A204.1 (cell line): ENCODE data around the gene EMC6.

Source experiments
- FAIRE-seq: peaks from 2 replicates; lab custom pipeline; 2012; peaks lifted over from hg19 to GRCh38; lab: Jason Lieb, UNC

The EMC6 gene

DNA sequence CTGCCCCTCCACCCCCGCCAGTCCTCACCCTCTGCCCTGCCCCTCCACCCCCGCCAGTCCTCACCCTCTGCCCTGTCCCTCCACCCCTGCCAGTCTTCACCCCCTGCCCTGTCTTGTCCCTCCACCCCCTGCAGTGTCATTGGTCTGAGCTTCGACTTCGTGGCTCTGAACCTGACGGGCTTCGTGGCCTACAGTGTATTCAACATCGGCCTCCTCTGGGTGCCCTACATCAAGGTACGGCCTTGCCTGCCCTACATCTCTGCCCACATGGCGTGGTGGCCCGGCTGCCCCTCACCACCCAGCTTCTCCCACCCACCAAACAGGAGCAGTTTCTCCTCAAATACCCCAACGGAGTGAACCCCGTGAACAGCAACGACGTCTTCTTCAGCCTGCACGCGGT lies 12.3 kb upstream of the EMC6 start:
- no peak for FAIRE-seq

GRCh38 chr17:3656755-3657587 lies 11.6 kb upstream of the EMC6 start:
- FAIRE-seq, result no peak

GRCh38 chr17:3657588-3657869 lies 11.1 kb upstream of the EMC6 start:
- no peak for FAIRE-seq

GRCh38 chr17:3657874-3658783 lies 10.5 kb upstream of the EMC6 start:
- FAIRE-seq, result no peak

DNA sequence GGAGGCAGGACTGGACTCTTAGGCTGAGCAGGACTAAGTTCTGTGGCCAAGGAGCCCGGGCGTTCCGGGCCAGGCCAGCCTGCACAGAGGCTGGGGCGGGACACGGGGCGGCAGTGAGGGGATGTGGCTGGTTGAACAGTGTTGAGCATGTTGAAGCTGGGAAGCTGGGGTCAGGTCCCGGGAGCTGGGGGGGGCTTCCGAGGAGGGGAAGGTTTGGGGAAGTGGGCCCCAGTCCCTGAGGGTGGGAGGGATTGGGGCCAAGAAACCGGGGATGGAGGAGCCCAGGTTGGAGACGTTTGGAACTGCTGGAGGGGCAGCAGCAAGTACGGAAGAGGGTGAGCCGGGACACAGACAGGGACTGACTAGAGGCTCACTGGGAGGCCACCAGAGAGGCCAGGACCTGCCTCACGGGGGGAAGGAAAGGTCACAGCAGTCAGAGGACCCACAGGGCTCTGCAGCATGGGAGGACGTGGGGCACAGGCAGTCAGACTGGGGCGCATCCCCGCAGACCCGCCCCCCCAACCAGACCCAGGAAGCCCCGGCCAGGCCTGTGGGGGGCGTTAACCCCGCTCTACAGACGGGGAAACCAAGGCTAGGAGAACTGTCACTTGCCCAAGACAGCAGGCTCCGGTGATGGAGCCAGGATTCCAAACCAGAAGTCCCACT lies 9.7 kb upstream of the EMC6 start:
- FAIRE-seq, result no peak

- FAIRE-seq, result no peak
Measured at GRCh38 chr17:3659541-3660111, 9.0 kb upstream of the EMC6 start.

DNA sequence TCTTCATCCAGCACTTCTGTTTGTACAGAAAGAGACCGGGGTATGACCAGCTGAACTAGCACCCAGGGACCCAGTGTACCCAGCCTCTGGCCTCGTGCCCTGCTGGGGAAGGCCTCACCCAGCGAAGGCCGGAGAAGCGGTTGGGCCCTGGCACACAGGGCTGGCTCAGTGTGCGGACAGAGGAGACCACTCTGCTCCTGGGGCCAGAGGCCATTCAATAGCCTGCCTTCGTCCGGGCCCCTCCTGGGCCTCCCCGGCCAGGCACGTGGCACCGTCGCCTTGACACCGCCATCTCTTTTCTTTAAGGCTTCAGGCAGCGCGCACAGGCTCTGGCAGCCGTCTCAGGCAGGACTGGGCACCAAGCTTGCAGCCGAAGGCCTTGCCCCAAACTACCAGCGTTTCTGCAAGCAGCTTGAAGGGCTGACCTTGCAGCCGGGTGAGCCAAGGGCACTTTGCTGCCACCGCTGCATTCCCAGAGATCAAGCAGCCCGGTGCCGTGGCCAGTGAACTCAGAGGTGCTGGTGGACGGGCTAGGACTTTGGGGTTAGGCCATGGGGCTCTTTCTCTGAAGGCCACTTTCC lies 8.2 kb upstream of the EMC6 start:
- no peak for FAIRE-seq

DNA sequence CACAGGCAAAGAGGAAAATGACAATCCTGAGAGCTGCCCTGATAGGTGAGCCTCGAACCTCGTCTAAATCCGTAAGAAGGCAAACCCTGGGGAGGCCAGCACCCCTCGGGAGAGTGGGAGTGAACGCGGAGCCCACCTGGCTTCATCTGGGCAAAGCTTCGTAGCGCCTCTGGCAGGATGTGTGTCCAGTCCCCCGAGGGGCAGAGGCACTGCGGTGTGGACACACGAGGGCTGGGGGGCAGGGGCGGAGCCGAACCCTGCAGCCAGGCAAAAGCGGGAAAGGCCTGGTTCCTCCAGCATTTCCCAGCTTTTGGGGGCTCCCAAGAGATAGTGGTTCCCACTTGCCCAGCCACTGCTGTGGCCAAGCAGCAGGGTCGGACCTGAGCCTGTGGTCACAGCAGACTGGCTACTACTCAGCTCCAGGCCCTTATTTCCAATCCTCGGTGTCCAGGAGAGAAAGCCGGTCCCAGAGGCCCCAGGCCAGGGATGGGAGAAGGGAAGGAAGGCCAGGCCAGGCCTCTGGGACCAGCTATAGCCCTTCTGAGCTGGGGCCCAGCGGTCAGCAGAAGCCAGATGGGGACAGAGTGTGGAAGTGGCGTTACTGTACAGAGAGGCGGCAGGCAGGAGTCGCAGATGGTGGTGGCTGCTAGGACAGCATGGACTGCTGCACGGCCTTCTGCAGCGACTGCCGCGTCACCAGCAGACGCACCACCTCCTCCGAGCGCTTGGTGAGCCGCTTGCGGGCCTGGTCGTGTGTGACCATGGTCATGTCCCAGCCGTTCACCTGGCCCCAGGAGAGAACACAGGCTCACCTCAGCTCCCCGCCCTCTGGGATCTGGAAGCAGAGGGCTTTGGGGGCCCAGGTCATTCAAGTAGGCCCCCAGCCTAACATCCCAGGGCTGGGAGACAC lies 5.3 kb upstream of the EMC6 start:
- no peak for FAIRE-seq

DNA sequence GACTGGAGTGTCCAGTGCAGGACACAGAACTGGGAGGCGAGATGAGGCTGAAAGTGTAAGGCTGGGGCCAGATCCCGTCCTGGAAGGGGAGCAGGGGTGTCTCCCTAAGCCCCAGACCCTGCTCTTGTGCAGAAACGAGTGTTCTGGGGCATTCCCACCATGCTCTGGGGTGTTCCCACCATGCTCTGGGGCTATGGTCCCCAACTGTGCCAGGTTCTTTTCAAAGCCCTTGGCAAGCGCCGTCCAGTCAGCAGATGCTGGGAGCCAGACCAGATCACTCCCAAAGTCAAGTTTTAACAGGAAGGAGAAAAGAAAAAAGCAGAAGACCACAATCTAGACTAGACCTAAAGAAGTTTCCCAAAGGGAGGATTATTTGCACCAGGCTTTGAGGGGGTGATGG lies 2.8 kb upstream of the EMC6 start:
- no peak for FAIRE-seq

GRCh38 chr17:3666516-3666915 lies 2.1 kb upstream of the EMC6 start:
- FAIRE-seq, result no peak

- FAIRE-seq, result no peak
Measured at GRCh38 chr17:3667366-3668278, 990 bp upstream of the EMC6 start.

DNA sequence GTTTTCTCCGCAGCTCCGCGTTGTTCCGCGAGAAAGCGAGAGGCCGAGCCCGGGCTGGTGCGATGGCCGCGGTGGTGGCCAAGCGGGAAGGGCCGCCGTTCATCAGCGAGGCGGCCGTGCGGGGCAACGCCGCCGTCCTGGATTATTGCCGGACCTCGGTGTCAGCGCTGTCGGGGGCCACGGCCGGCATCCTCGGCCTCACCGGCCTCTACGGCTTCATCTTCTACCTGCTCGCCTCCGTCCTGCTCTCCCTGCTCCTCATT lies 404 bp downstream of the EMC6 start:
- FAIRE-seq, result no peak

DNA sequence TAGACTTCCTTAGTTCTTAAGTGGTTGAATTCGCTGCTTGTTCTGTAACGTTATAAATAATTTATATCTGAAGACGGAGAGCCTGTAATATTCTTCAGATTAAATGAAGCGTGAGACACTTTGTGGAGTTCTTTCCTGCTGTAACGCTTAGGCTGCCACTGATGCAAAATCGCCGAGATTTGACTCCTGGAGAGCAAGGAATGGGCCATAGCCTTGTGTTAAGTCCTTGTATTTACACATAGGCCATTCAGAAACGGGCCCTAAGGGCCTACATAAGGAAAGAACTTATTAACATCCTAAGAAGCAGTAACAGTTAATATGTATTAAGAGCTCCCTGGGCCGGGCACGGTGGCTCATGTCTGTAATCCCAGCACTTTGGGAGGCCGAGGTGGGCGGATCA lies 936 bp downstream of the EMC6 start:
- FAIRE-seq, result no peak

DNA sequence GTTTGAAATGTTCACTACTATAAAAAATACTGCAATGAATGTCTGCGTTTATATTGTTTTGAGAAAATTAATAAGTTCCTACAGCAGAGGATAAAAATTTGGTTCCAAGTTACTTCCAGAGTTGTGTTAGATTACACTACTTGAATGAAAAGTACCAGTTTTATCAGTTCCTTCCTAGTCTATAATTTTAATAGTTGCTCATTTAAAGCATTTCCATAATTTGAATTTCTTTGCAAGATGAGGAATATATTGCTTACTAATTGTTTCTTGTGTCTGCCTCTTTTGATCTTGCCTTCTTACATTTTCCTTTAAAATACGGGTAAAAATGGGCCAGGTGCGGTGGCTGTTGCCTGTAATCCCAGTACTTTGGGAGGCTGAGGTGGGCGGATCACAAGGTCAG lies 4.0 kb downstream of the EMC6 start:
- no peak for FAIRE-seq

GRCh38 chr17:3675886-3676285 lies 7.3 kb downstream of the EMC6 start:
- FAIRE-seq, result no peak

GRCh38 chr17:3678095-3678820 lies 9.6 kb downstream of the EMC6 start:
- FAIRE-seq, result no peak

DNA sequence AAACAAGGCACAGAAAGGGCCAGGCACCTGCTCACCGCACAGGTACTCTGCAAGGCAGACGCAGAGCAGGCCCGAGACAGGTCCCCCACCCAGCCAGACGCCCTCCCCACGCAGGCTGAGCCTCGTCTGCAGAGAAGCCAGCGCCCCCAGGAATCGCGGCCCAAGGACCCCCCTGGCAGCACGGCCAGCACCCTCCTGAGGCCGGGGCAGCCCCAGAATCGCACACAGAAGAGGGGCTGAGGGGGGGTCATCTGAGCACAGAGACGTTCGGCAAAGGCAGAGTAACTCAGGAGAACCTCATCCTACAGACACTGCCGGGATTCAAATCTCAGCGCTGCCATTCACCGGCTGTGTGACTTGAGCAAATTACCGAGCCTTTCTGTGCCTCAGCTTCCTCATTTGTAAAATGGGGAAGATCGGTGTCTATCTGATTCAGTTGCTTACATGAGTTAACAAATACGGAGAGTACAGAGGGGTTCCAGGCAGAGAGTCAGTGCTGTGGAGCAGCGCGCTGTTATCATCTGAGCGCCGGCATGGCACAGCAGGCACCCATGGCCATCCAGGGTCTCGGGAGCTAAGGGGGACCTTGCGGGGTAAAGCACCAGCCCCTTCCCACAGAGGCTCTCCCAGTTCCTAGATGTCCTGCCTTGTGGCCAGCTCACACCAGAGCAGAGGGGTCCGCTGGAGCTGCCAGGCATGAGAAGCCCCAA lies 10.4 kb downstream of the EMC6 start:
- no peak for FAIRE-seq

DNA sequence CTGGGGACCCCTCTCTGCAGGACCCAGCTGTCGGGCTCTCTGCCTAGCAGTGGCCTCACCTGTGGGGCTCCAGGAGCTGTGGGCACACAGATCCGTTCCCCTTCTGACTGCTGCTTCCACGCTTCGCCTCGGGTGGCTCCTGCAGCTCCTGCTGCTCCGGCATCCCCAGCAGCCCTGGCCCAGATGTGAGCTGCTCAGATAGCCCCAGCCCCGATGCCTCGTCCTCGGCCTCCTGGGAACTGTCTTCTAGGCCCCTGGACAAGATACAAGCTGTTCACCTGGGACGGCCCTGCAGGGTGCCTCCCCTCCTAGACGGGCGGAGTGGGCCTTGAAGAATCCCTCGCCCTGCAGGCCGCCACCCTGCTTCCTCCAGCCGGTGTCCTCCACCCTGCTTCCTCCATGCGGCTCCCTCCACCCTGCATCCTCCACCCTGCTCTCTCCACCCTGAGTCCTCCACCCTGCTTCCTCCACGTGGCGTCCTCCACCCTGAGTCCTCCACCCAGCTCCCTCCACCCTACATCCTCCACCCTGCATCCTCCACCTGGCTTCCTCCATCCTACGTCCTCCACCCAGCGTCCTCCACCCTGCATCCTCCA lies 11.0 kb downstream of the EMC6 start:
- no peak for FAIRE-seq

DNA sequence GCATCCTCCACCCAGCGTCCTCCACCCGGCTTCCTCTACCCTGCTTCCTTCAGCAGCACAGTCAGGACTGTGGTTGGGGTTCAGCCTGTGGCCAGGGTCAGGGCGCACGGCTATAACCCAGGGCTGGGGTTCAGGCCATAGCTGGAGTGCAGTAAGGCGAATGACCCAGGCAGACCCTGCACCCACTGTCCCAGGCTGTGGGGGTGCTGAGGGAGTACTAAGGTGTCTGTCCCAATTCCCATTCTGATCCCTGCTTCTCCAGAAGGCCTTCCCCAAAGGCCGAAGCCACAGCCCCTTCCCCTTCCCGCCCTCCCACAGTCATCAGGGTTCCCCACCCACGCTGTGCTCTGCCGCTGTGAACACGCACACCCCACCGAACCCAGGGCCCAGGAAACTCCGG lies 12.4 kb downstream of the EMC6 start:
- no peak for FAIRE-seq
